Suprapubic skin (tissue), 4 donors: ENCODE measurements around the gene CCDC92B. TPM values are rescaled to one million over a fixed set of nuclear protein-coding genes. Genes with fewer than 3 reads are reported as not detected.
"Not testable (repeated sequence)": the region's sequence is repeated elsewhere in the genome, so short reads cannot be mapped to it uniquely, and the experiment has no call there.

ENCODE experiments used
- DNase-seq, 2 donors: peaks; one replicate each; pipeline ENCODE4 v3.0.0-alpha.2; 2019; ENCODE audit warnings: low spot score in 2 of 2
- H3K27ac ChIP-seq: fragments of 200-600 bp; sonication (generic); one replicate; pipeline ENCODE4 v1.5.1; 2019
- H3K27me3 ChIP-seq: fragments of 200-600 bp; sonication (generic); one replicate; pipeline ENCODE4 v1.5.1; 2019
- H3K36me3 ChIP-seq: fragments of 200-600 bp; sonication (generic); one replicate; pipeline ENCODE4 v1.5.1; 2019
- H3K4me1 ChIP-seq: fragments of 200-600 bp; sonication (generic); one replicate; pipeline ENCODE4 v1.5.1; 2019
- H3K4me3 ChIP-seq: fragments of 200-600 bp; sonication (generic); one replicate; pipeline ENCODE4 v1.5.1; 2019; ENCODE audit warnings: mild to moderate bottlenecking
- H3K9me3 ChIP-seq: fragments of 200-600 bp; sonication (generic); one replicate; pipeline ENCODE4 v1.5.1; 2019
- CTCF ChIP-seq, 2 donors: fragments of 200-600 bp in 1 of 2; fragments of 450-650 bp in 1 of 2; sonication (generic) in 1 of 2; IDR thresholded peaks; one replicate each; pipeline ENCODE4 v1.5.1; 2016 to 2019; ENCODE audit warnings: antibody characterized with exemption in 2 of 2, mild to moderate bottlenecking in 1 of 2, moderate library complexity in 1 of 2
- EP300 ChIP-seq: sonication (generic); formaldehyde crosslinking; IDR thresholded peaks from one replicate; pipeline ENCODE4 v1.6.1; 2017; ENCODE audit warnings: antibody characterized with exemption
- POLR2A ChIP-seq, 2 donors: fragments of 450-650 bp; IDR thresholded peaks; one replicate each; pipeline ENCODE4 v1.6.1; 2017; ENCODE audit warnings: antibody characterized with exemption in 2 of 2, mild to moderate bottlenecking in 2 of 2, moderate library complexity in 2 of 2
- POLR2AphosphoS5 ChIP-seq, 3 donors: sonication (generic); formaldehyde crosslinking; IDR thresholded peaks; one replicate each; pipeline ENCODE4 v1.6.1; 2017; ENCODE audit warnings: antibody characterized with exemption in 3 of 3
- WGBS: methylation state at CpG from one replicate; pipeline ENCODE4 v1.1.5; 2018; 5-methylcytosine and 5-hydroxymethylcytosine counted together
- total RNA-seq, 4 donors: library from RNA; depleted of rRNA; stranded (reverse); fragments of >200 nt; gene quantifications; one replicate each; pipeline ENCODE4 v1.1.0, GENCODE V29; 2016

The CCDC92B gene
- total RNA-seq, 4 donors from 2014 or later: 0.42 to 1.6 (median 0.84) TPM

GRCh38 chr17:2789700-2790099 is 40.2 kb upstream of the CCDC92B start:
- TF ChIP-seq POLR2A (IDR thresholded peaks at IDR 0.05): no peak
- TF ChIP-seq EP300: no peak
- TF ChIP-seq POLR2AphosphoS5 (IDR thresholded peaks at IDR 0.05): no peak
- TF ChIP-seq CTCF (IDR thresholded peaks at IDR 0.05): no peak
- peaks cover 7% of the 10 kb centered on the region for H3K4me1 ChIP-seq
- H3K36me3 ChIP-seq: no peaks in the 10 kb centered on the region
- H3K27me3 ChIP-seq: peaks cover 3% of the 10 kb centered on the region
- no peak overlapping the region for H3K4me3 ChIP-seq
- no peak overlapping the region for H3K27ac ChIP-seq
- WGBS: 58% methylated on average over 3 of the region's 3 CpGs
- H3K9me3 ChIP-seq: no peaks in the 10 kb centered on the region
- DNase-seq: no peak

GRCh38 chr17:2786176-2786881 is 36.9 kb upstream of the CCDC92B start:
- peak in 1 of 2 donors; percentile 82 for DNase-seq
- Histone ChIP-seq H3K4me1 (peaks cover 7% of the 10 kb centered on the region), H3K9me3 (no peaks in the 10 kb centered on the region), H3K27me3 (peaks cover 3% of the 10 kb centered on the region), H3K4me3 (no peak overlapping the region), H3K36me3 (no peaks in the 10 kb centered on the region), H3K27ac (no peak overlapping the region)
- WGBS: 26% methylated on average over 21 of the region's 21 CpGs
- TF ChIP-seq POLR2A (IDR thresholded peaks at IDR 0.05) (no peak), CTCF (IDR thresholded peaks at IDR 0.05) (peak; percentile 35 to 80), POLR2AphosphoS5 (IDR thresholded peaks at IDR 0.05) (no peak)

- H3K27me3 ChIP-seq, H3K4me1 ChIP-seq, H3K27ac ChIP-seq, H3K4me3 ChIP-seq, DNase-seq, H3K36me3 ChIP-seq, H3K9me3 ChIP-seq: not testable (repeated sequence)
- WGBS: 77% methylated on average over 12 of the region's 12 CpGs
Observed at GRCh38 chr17:2785376-2785775, 35.9 kb upstream of the CCDC92B start.

- Histone ChIP-seq H3K4me1 (peaks cover 7% of the 10 kb centered on the region), H3K27me3 (peaks cover 1% of the 10 kb centered on the region), H3K27ac (no peak overlapping the region), H3K9me3 (no peaks in the 10 kb centered on the region), H3K4me3 (no peak overlapping the region), H3K36me3 (no peaks in the 10 kb centered on the region)
- 85% methylated on average over 8 of the region's 8 CpGs for WGBS
- no peak for DNase-seq
- TF ChIP-seq POLR2A (IDR thresholded peaks at IDR 0.05) (no peak), EP300 (no peak), POLR2AphosphoS5 (IDR thresholded peaks at IDR 0.05) (no peak), CTCF (IDR thresholded peaks at IDR 0.05) (no peak)
Observed at GRCh38 chr17:2784864-2785263, 35.4 kb upstream of the CCDC92B start.

GRCh38 chr17:2783310-2784030 is 34.0 kb upstream of the CCDC92B start:
- TF ChIP-seq POLR2AphosphoS5 (IDR thresholded peaks at IDR 0.05) (no peak), CTCF (IDR thresholded peaks at IDR 0.05) (no peak), POLR2A (IDR thresholded peaks at IDR 0.05) (no peak), EP300 (no peak)
- H3K4me1 ChIP-seq: peaks cover 7% of the 10 kb centered on the region
- H3K36me3 ChIP-seq: no peaks in the 10 kb centered on the region
- H3K4me3 ChIP-seq: no peak overlapping the region
- 92% methylated on average over 4 of the region's 4 CpGs for WGBS
- no peaks in the 10 kb centered on the region for H3K9me3 ChIP-seq
- H3K27me3 ChIP-seq: peaks cover 12% of the 10 kb centered on the region
- no peak for DNase-seq
- no peak overlapping the region for H3K27ac ChIP-seq
